Kidney (tissue), 11 donors: Measurements from ENCODE around the gene SPDYE16. TPM values are rescaled to one million over a fixed set of nuclear protein-coding genes. Genes with fewer than 3 reads are reported as not detected.
"Not testable (repeated sequence)": the region's sequence is repeated elsewhere in the genome, so short reads cannot be mapped to it uniquely, and the experiment has no call there.

ENCODE experiments used
- DNase-seq, 5 donors: peaks; one replicate each; pipeline ENCODE4 v3.0.0-alpha.2; 2013 to 2020
- FAIRE-seq: peaks from 2 replicates; lab custom pipeline; 2012; peaks lifted over from hg19 to GRCh38; lab: Jason Lieb, UNC
- H3K27ac ChIP-seq, 2 donors: one replicate each; pipeline ENCODE4 v1.7.0; 2013; ENCODE audit warnings: low read depth in 2 of 2, low read length in 2 of 2, inconsistent platforms in 1 of 2
- H3K27me3 ChIP-seq: one replicate; pipeline ENCODE4 v1.7.1; 2013; ENCODE audit warnings: low read length, inconsistent platforms; ENCODE audit not compliant: control insufficient read depth, insufficient read depth
- H3K36me3 ChIP-seq, 3 donors: one replicate each; pipeline versions ENCODE4 v1.7.0 to v1.7.1; 2013; ENCODE audit warnings: low read length in 3 of 3, control low read depth in 1 of 3, inconsistent platforms in 1 of 3; ENCODE audit not compliant: insufficient read depth in 3 of 3, control insufficient read depth in 2 of 3
- H3K4me1 ChIP-seq, 3 donors: one replicate each; pipeline versions ENCODE4 v1.7.0 to v1.7.1; 2013; ENCODE audit warnings: low read length in 3 of 3, inconsistent platforms in 1 of 3, low read depth in 1 of 3; ENCODE audit not compliant: control insufficient read depth in 2 of 3, insufficient read depth in 2 of 3
- H3K4me3 ChIP-seq, 3 donors: one replicate each; pipeline versions ENCODE4 v1.7.0 to v1.8.1; 2013; ENCODE audit warnings: low read length in 3 of 3, control low read depth in 1 of 3, inconsistent platforms in 1 of 3
- H3K9ac ChIP-seq, 3 donors: one replicate each; pipeline versions ENCODE4 v1.7.0 to v1.7.1; 2013; ENCODE audit warnings: low read length in 3 of 3, control low read depth in 1 of 3, inconsistent platforms in 1 of 3
- H3K9me3 ChIP-seq, 3 donors: one replicate each; pipeline versions ENCODE4 v1.7.0 to v1.7.1; 2013; ENCODE audit warnings: low read length in 3 of 3, control low read depth in 1 of 3, inconsistent platforms in 1 of 3; ENCODE audit not compliant: control insufficient read depth in 2 of 3, insufficient read depth in 1 of 3
- intact Hi-C: fragments of 100-400 bp; cut with DNase I; formaldehyde crosslinking; loops from one replicate; pipeline ENCODE4 v1.11.1; 2022
- polyA plus RNA-seq: library from polyadenylated mRNA; stranded (reverse); fragments of 350-450 nt; fragmentation: Illumina TruSeq; extraction: RNeasy Lipid Tissue Mini Kit (QIAGEN cat#74804); gene quantifications from one replicate; pipeline ENCODE4 v1.2.3, GENCODE V29; 2014; ENCODE audit warnings: low read depth, low replicate concordance; ENCODE audit not compliant: insufficient read depth
- total RNA-seq: library from RNA; stranded (reverse); fragmentation: NEBNext Ultra II Directional; extraction: Animal tissue kit (Norgen Biotek cat#: 25700); gene quantifications from one replicate; pipeline ENCODE4 v1.2.1, GENCODE V29; 2021
- donor health status: control.
- donor health status: control.
- donor health status: DM: yes; HTN: yes; CAD: no.
- donor health status: Normal renal cell carcinoma (clear cell type).

Gene SPDYE16
- total and polyA plus RNA-seq, 2 donors from 2014 or later, result 0.31 TPM; not detected in 1

DNA sequence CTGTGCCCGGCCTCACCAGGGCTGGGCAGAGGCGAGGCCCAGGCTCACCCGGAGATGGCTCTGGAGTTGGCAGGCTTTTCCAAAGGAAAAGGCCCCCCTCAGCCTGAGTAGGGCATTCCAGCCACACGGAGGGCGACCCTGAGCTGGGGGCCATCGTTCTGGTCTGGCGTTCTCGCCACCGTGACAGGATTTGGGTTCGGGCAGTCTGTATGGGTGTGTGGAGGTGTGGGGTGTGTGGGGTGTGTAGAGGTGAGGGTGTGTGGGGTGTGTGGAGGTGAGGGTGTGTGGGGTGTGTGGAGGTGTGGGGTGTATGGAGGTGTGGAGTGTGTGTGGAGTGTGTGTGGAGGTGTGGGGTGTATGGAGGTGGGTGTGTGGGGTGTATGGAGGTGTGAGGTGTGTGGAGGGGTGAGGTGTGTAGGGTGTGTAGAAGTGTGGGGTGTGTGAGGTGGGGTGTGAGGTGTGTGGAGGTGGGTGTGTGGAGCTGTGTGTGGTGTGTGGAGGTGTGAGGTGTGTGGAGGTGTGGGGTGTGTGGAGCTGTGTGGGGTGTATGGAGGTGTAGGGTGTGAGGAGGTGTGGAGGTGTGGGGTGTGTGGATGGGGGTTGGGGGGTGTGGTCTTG is 44.4 kb downstream of the SPDYE16 start:
- H3K4me1 ChIP-seq, FAIRE-seq, H3K4me3 ChIP-seq, H3K9me3 ChIP-seq, H3K36me3 ChIP-seq, intact Hi-C loops, H3K27ac ChIP-seq, H3K9ac ChIP-seq, H3K27me3 ChIP-seq: not testable (repeated sequence)
- DNase-seq, result peak in 1 of 5 donors; percentile 37

GRCh38 chr7:76497918-76498582 is 45.0 kb downstream of the SPDYE16 start:
- H3K4me1 ChIP-seq, H3K4me3 ChIP-seq, H3K27ac ChIP-seq, FAIRE-seq, H3K9ac ChIP-seq, intact Hi-C loops, H3K36me3 ChIP-seq, H3K27me3 ChIP-seq, H3K9me3 ChIP-seq: not testable (repeated sequence)
- DNase-seq, result peak in 1 of 5 donors; percentile 71

DNA sequence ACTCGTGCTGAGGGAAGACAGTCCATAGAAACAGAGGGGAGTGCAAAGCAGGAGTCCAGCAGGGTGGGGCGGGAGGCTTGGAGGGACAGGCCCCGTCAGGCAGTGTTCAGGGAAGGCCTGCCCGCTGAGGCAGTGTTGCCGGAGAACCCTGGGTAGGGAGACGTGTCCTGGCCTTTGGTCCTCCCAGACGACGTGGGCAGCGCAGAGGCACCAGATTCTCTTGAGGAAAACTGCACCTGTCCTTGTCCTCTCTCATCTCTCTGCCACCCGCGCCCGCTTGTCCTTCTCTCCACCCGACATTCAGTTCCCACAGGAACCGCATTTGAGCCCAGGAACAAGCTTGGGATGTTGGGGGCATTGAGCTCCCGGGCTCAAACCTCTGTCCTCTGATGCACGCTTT is 47.4 kb downstream of the SPDYE16 start:
- DNase-seq, result peak in 1 of 5 donors; percentile 45
- H3K27me3 ChIP-seq, FAIRE-seq, H3K9me3 ChIP-seq, H3K27ac ChIP-seq, H3K36me3 ChIP-seq, H3K9ac ChIP-seq, H3K4me3 ChIP-seq, H3K4me1 ChIP-seq, intact Hi-C loops: not testable (repeated sequence)

DNA sequence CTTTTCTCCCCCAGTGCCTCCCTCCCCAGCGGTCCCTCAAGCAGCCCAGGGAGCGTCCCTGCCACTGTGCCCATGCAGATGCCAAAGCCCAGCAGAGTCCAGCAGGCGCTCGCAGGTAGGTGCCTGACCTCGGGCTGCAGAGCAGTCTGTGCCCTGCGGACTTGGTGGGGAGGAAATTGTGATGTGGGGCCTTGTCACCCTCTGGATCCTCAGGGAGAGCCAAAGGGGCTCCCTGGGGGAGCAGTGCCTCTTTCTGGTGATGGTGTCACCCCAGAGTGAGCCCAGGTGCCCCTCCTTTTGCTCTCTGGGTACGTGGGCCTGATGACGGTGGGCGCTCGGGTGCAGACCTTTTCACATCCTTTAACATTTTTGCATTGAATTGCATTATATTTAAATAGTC is 51.0 kb downstream of the SPDYE16 start:
- H3K9me3 ChIP-seq, H3K9ac ChIP-seq, H3K4me1 ChIP-seq, intact Hi-C loops, H3K36me3 ChIP-seq, FAIRE-seq, H3K4me3 ChIP-seq, H3K27me3 ChIP-seq, H3K27ac ChIP-seq: not testable (repeated sequence)
- DNase-seq, result peak in 1 of 5 donors; percentile 12

GRCh38 chr7:76487969-76488368 is 55.1 kb downstream of the SPDYE16 start:
- H3K27me3 ChIP-seq, H3K9me3 ChIP-seq, H3K36me3 ChIP-seq, intact Hi-C loops, H3K4me1 ChIP-seq, H3K27ac ChIP-seq, FAIRE-seq, H3K9ac ChIP-seq, H3K4me3 ChIP-seq, DNase-seq: not testable (repeated sequence)

GRCh38 chr7:76486618-76487017 is 56.5 kb downstream of the SPDYE16 start:
- H3K9ac ChIP-seq, H3K27me3 ChIP-seq, H3K36me3 ChIP-seq, intact Hi-C loops, H3K9me3 ChIP-seq, FAIRE-seq, H3K4me3 ChIP-seq, H3K4me1 ChIP-seq, H3K27ac ChIP-seq: not testable (repeated sequence)
- peak in 1 of 5 donors; percentile 28 for DNase-seq

GRCh38 chr7:76485822-76486610 is 57.1 kb downstream of the SPDYE16 start:
- H3K36me3 ChIP-seq, DNase-seq, H3K27me3 ChIP-seq, H3K4me3 ChIP-seq, H3K4me1 ChIP-seq, intact Hi-C loops, FAIRE-seq, H3K27ac ChIP-seq, H3K9me3 ChIP-seq, H3K9ac ChIP-seq: not testable (repeated sequence)

GRCh38 chr7:76484456-76484855 is 58.6 kb downstream of the SPDYE16 start:
- not testable (repeated sequence) for FAIRE-seq

More at GRCh38 chr7:76484456-76484855, 58.6 kb downstream of the SPDYE16 start:
- H3K27ac ChIP-seq, H3K4me1 ChIP-seq, H3K27me3 ChIP-seq, H3K4me3 ChIP-seq, intact Hi-C loops, H3K9ac ChIP-seq, H3K9me3 ChIP-seq, H3K36me3 ChIP-seq: not testable (repeated sequence)
- peak in 1 of 5 donors; percentile 59 for DNase-seq
